ENCODE data around the gene PTPRS. TPM values are rescaled to one million over a fixed set of nuclear protein-coding genes. Genes with fewer than 3 reads are reported as not detected.

The PTPRS gene
- total and polyA plus RNA-seq, 7 donors: 4.2 to 29.7 (median 11.4) TPM

DNA sequence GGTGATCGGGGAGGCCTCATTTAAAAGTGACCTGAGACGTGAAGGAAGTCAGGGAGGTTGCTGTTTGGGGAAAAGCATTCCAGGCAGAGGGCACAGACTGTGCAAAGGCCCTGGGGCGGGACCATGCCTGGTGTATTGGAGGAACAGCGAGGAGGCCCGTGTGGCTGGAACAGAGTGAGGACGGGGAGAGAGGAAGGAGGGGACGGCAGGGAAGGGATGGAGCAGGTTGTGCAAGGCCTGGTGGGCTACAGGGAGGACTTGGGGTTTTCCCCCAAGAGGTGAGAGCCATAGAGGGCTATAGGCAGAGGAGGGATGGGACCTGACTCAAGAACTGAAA lies 17.2 kb downstream of the PTPRS start:
- H3K27ac ChIP-seq: no peak overlapping the region
- intact Hi-C loops (cut with DNase I): no loop called here
- no peaks in the 10 kb centered on the region for H3K4me1 ChIP-seq
- TF ChIP-seq CTCF (IDR thresholded peaks at IDR 0.05): no peak
- peaks cover 0 to 36% (median 3%) of the 10 kb centered on the region in 3 donors for H3K27me3 ChIP-seq (ENCODE audit: insufficient read depth in 3 of 3, low read length in 2 of 3)
- 90 to 92% (median 91%) methylated on average over 7 of the region's 7 CpGs for WGBS, 3 donors
- no peak for ATAC-seq
- no peak overlapping the region for H3K4me3 ChIP-seq
- no peak for DNase-seq
- no peaks in the 10 kb centered on the region for H3K9me3 ChIP-seq
- no peaks in the 10 kb centered on the region for H3K36me3 ChIP-seq (ENCODE audit: insufficient read depth in 1 of 2, low read depth in 1 of 2)

GRCh38 chr19:5321851-5322681 lies 18.5 kb downstream of the PTPRS start:
- Histone ChIP-seq H3K4me1 (no peaks in the 10 kb centered on the region), H3K4me3 (no peak overlapping the region), H3K36me3 (ENCODE audit: insufficient read depth in 1 of 2, low read depth in 1 of 2) (no peaks in the 10 kb centered on the region), H3K27me3 (ENCODE audit: insufficient read depth in 3 of 3, low read length in 2 of 3) (peaks cover 0 to 38% (median 2%) of the 10 kb centered on the region in 3 donors), H3K9me3 (no peaks in the 10 kb centered on the region), H3K27ac (no peak overlapping the region)
- WGBS, 3 donors: 18 to 27% (median 23%) methylated on average over 27 to 34 of the region's 34 CpGs
- ATAC-seq (peak in 1 of 4 donors; percentile 31), DNase-seq (no peak)
- no peak for TF ChIP-seq CTCF (IDR thresholded peaks at IDR 0.05)
- intact Hi-C loops (cut with DNase I): no loop called here

GRCh38 chr19:5321066-5321642 lies 19.5 kb downstream of the PTPRS start:
- 88 to 95% (median 90%) methylated on average over 9 of the region's 9 CpGs for WGBS, 3 donors
- Histone ChIP-seq H3K27ac (no peak overlapping the region), H3K9me3 (no peaks in the 10 kb centered on the region), H3K27me3 (ENCODE audit: insufficient read depth in 3 of 3, low read length in 2 of 3) (peaks cover 0 to 43% (median 2%) of the 10 kb centered on the region in 3 donors), H3K4me3 (no peak overlapping the region), H3K36me3 (ENCODE audit: insufficient read depth in 1 of 2, low read depth in 1 of 2) (no peaks in the 10 kb centered on the region), H3K4me1 (no peaks in the 10 kb centered on the region)
- no peak for ATAC-seq
- DNase-seq: no peak
- intact Hi-C loops (cut with DNase I): no loop called here
- TF ChIP-seq CTCF (IDR thresholded peaks at IDR 0.05): no peak

DNA sequence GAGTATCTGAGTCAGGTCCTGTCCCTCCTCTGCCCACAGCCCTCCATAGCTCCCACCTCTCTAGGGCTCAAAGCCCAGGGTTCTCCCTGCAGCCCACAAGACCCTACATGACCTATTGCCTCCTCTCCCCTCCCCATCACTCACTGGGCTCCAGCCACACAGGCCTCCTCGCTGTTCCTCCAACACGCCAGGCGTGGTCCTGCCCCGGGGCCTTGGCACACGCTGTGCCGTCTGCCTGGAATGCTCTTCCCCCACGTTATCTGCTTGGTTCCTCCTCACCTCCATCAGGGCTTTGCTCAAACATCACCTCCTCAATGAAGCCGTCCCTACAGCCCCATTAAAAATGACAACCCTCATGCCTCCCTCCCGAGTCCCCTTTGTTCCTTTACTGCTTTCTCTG lies 21.1 kb downstream of the PTPRS start:
- no peaks in the 10 kb centered on the region for H3K36me3 ChIP-seq (ENCODE audit: insufficient read depth in 1 of 2, low read depth in 1 of 2)
- intact Hi-C loops (cut with DNase I): no loop called here
- peaks cover 0 to 43% (median 0%) of the 10 kb centered on the region in 3 donors for H3K27me3 ChIP-seq (ENCODE audit: insufficient read depth in 3 of 3, low read length in 2 of 3)
- DNase-seq: no peak
- TF ChIP-seq CTCF (IDR thresholded peaks at IDR 0.05): no peak
- ATAC-seq: no peak
- whole genome bisulfite sequencing, 3 donors: 65 to 79% (median 78%) methylated on average over 9 of the region's 9 CpGs
- H3K9me3 ChIP-seq: no peaks in the 10 kb centered on the region
- no peak overlapping the region for H3K27ac ChIP-seq
- no peaks in the 10 kb centered on the region for H3K4me1 ChIP-seq
- no peak overlapping the region for H3K4me3 ChIP-seq

Measured in psoas muscle (tissue), 8 donors.